C1 segment of cervical spinal cord (tissue), 14 donors: Measurements from ENCODE around the gene WDR20.
"Not testable (repeated sequence)": the region's sequence is repeated elsewhere in the genome, so short reads cannot be mapped to it uniquely, and the experiment has no call there.

Experiments used
- DNase-seq, 14 donors: peaks; one replicate each; lab custom pipeline; 2025; lab: John Stamatoyannopoulos, UW

The WDR20 gene

DNA sequence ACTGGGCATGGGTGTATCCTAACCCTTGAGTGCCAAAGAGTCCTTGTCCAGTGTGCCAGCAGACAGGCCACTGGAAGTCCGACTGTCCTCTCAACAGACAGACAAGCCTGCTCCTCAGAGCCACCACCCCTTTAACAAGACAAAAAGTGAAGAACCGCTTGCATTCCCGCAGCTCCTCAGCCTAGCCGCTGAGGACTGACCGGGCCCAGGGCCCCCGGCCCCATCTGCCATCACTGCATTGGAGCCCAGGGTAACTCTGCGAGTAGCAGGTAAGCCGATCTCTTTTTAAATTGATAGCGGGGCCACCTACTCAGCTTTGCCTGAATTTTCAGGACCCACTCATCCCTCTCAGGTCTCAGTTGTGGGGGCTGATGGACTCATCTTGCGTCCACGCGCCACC, 96.3 kb downstream of the WDR20 start:
- no peak for DNase-seq

DNA sequence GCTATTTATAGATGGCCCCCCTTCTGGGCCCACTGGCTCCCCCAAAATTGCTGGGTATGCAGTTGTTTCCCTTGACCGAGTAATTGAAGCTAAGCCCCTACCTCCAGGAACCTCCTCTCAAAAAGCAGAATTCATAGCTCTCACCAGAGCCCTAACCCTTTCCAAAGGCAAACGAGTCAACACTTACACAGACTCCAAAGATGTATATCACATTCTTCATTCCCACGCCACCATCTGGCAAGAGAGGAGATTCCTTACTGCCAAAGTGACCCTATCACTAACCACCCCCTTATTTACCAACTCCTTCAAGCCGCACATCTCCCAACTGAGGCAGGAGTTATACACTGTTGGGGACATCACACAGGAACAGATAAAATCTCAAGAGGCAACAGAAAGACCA, 98.4 kb downstream of the WDR20 start:
- no peak for DNase-seq

DNA sequence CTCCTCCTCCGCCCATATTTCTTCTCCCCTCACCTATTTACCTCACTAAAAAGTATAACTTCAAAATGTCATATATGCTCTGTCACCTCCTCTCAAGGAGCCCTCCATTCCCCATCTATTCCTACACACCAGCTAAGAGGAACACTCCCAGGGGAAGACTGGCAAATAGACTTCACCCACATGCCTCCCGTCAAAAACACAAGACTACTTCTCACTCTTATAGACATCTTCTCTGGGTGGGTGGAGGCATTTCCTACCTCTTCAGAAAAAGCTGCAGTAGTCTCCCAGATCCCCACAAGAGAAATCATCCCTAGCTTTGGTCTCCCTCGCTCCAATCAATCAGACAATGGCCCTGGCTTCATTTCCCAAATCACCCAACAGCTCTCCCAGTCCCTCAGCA, 99.1 kb downstream of the WDR20 start:
- no peak for DNase-seq

DNA sequence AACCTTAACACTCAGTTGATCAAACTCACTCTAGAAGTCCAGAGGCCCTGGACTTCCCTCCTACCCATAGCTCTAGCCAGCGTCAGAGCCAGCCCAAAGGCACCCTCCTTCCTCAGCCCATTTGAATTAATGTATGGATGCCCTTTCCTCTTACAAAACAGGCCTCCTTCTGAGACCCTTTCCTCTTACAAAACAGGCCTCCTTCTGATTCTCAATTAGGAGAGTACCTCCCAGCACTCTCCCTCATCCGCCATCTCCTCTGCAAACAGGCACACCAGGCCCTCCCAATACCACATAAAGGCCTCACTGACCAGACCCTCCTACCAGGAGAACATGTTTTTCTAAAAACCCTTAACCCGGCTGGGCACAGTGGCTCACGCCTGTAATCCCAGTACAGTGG, 99.5 kb downstream of the WDR20 start:
- DNase-seq: no peak

DNA sequence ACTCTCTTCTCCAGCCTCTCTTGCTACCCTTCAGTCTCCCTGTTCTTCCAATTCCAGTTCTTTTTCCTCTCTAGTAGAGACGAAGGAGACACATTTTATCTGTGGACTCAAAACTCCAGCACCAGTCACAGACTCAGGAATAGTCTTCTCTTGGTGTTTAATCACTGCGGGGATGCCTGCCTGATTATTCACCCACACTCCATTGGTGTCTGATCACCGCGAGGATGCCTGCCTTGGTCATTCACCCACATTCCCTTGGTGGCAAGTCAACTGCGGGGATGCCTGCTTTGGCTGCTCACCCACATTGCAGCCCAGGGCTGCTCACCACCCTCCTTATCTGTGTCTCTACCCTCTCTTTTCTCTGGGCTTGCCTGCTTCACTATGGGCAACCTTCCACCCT, 100.8 kb downstream of the WDR20 start:
- DNase-seq: not testable (repeated sequence)

DNA sequence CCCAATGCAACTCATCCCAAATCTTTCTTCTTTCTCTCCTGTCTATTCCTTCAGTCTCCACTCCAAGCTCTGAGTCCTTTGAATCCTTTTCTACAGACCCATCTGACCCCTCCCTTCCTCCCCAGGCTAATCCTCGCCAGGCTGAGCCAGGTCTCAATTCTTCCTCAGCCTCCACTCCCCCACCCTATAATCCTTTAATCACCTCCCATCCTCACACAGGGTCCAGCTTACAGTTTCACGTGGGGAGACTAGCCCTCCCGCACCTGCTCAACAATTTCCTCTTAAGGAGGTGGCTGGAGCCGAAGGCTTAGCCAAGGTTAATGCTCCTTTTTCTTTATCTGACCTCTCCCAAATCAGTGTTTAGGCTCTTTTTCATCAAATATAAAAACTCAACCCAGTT, 101.5 kb downstream of the WDR20 start:
- DNase-seq: no peak

DNA sequence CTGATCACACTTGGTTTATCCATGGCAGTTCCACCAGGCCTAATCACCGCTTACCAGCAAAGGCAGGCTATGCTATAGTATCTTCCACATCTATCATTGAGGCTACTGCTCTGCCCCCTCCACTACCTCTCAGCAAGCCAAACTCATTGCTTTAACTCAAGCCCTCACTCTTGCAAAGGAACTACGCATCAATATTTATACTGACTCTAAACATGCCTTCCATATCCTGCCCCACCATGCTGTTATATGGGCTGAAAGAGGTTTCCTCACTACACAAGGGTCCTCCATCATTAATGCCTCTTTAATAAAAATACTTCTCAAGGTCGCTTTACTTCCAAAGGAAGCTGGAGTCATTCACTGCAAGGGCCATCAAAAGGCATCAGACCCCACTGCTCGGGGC, 104.1 kb downstream of the WDR20 start:
- not testable (repeated sequence) for DNase-seq

DNA sequence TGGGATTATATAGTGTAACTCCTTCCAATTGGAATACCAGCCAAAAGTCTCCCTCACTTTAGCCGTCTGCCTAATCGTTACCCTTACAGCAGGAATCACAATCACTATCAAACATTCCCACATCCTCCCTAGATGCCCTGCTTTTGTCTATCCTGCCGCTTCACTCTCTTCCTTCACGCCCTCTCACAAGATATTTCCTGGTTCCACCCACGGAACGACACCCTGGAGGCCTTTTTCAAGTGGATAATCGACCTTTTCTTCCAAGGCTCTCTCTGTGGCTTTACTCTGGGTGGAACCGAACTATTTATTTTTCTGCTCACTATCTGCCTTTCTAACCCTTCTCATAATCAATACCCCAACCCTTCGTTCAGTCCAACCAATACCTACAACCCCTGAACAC, 106.4 kb downstream of the WDR20 start:
- no peak for DNase-seq

DNA sequence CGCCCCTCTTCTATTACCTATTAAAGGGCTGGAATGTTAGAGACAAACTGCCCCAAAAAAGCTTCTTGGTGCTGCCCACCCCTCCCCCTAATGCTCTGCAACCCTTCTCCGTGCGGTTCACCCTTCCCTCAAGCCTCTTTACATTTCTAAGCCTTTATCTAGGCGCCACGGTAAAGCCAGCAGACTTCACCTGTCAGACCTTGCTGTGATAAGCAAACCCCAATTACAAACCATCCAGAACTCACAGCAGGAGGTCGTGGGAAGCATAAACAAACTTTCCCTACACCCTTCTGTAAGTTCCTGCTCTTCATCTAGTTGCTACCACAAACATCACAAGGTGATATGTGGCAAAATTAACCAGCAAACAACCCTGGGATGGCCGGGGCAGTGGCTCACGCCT, 108.4 kb downstream of the WDR20 start:
- no peak for DNase-seq

DNA sequence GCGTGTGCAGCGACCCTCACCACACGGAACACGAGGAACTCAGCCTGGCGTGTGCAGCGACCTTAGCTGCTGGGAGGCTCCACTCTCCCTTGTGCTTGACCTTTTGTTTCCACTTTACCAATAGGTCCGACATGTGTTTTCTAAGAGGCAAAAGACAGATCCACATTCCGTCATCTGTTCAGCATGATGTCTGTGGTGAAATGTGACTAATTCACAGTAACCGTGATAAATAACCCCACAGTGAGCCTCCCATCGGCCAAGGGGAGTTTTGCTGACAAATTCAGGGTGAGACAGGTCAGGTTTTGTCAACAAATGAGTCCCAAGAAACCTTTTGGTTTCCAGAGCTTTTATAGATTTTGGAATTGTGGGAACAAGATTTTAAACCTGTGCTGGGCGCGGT, 109.3 kb downstream of the WDR20 start:
- DNase-seq: no peak

DNA sequence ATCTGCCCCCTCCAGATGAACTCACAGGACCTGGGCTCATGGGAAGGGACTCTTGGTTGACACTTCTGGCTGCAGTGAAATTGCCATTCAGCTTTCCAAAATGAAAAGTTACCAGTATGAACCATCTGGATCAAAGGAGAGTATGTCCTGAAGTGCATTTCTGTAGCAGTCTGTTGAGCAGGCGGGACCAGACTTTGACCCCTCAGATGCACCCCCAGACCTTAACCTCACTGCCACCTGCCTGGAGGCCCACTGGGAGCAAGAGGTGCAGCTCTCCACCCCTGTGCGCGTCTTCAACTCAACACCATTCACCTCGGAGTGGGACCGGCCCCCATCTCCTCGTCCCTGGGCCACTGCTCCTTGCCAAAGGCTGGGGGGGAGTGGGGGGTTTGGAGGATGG, 110.3 kb downstream of the WDR20 start:
- no peak for DNase-seq

DNA sequence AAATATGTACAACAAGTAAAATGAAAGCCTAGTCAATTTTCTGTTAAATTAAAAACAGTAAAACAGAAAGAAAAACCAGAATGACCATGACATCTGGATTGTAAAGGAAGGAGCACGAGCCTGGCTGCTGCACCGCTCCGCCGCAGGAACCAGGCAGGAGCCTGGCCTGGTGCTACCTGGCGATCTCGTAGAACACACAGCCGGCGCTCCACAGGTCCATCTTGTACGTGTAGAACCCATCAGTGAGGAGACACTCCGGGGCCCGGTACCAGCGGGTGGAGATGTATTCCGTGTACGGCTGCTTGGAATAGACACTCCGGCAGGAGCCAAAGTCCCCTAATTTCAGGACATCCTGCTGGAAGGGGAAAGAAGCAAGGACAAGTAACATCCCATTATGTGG, 110.9 kb downstream of the WDR20 start:
- no peak for DNase-seq

DNA sequence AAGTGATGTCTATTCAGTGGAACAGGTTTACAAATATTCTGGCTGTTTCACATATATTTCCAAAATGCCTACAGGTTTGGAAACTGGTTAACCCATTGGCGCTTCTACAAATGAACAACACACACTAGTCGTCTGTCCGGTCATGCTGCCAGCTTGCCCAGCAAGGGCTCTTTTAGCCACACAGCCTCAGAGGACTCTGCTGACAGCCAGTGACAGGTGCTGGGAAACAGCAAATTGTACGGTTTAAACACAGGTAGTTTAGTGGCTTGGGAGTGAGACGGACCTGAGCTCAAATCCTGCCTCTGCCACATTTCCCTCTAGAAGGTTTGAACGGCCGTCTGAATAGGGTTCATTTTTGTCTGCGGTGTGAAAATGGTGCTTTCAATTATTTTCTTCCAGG, 111.5 kb downstream of the WDR20 start:
- no peak for DNase-seq

DNA sequence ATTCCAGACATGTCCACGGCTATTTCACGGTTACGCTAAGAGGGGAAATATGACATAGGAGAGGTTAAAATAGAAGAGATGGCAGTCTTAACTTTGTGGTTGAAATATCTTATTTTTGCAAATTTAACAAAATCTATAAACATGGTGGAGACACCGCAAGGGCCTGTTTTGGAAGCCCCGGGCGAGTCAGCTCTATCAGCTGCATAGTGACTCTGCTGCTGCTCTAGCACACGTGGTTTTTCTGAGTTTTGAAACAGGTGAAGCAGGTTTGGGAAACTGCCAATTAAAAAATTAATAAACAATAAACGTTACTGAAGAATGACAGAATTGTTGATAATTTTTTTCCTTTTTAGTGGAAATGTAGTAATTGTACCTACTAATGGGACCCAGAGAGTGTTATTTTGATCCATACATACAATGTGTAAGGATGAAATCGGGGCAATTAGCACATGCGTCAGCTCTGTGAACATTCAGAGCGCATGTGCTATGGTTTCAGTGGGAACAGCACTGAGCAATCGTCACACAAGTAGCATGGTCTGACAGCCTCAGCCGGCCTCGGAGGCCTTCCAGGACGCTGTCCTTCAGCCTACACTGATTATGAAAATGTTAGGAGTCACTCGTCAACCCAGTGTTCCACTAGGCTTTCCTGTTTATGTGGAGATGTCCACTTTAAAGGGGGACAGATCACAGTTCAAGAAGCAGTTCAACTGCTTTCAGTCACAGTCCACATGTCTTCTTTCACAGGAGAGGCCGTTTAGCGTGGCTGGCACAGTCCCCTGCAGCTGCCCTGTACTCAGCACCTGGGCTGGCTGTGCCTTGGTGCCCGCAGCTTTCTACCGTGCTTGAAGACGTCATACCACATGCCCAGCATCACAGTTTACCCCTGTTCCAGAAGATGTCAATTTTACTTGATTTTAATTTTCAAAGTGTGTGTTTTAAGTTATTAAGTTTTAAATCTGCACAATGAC, 113.4 kb downstream of the WDR20 start:
- DNase-seq: no peak

DNA sequence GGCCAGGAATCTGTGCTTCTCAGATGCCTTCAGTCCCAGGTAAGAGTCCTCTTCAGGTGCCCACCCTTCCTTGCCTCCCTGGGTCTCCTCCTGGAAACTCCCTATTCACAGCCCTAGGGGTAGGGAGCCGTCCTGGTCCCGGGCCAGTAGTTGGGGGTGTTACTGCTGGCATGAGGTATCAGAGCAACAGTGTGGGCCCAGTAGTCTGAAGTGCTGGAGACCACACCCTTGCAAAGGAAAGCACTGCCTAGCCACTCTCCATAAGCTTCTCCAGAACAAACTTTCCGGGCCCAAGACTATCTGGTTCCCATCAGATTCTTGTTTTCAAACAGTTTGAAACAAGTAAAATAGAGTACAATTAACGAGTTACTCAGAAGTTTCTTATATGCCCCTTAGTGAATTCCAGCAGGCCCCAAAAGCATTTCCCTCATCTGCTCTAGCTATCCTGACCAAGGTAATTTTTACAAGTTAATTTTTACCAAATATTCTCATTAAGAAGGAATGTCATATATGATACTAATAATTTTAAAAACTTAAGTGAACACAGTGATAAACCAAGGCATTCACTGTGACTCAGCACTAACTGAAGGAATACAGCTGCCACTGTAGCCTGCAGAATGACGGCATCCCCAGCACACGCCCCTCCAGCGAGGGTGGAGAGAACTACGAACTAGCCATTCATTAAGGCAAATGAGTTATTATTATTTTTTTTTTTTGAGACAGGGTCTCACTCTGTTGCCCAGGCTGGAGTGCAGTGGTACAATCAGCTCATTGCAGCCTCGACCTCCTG, 115.9 kb downstream of the WDR20 start:
- DNase-seq: no peak

DNA sequence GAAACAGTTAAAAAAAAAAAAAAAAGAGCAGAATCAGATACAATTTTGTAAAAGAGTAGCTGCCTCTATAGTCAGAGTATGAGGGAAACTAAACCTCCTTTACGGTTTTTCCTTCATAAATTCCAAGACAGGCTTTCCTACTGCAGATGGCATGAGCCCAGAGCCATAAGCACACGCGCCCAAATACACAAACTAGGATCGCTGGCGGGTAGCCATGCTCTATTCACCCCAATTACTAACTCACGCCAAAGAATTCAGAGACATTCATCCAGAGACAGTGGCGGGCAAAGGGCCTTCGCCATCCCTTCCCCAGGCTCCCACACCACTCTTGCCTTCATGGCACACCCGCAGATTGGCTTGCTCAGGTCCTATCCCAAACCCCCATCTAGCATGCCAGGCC, 117.0 kb downstream of the WDR20 start:
- no peak for DNase-seq

DNA sequence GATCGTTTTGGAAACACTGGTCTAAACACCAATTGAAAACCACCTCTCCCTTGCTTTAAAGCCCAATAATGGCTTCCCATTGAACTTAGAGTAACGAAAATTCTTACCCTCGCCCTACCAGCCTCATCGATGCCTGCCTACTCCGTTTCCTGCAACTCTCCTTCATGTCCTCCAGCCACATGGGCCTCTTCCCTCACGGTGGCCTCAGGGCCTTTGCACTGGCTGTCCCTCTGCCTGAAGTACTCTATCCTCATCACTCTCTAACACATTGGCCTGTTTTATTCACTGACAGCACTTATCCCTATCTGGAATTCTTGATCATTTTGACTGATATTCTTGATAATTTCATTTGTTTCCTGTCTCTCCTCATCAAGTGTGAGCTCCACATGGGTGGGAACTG, 118.4 kb downstream of the WDR20 start:
- DNase-seq: no peak
